ENCODE measurements around the gene SLC44A3.

SLC44A3 gene

GRCh38 chr1:94819945-94820746 is at the start of gene SLC44A3:
TSS of gene SLC44A3 (plus strand) at chr1:94820357. CDS start at chr1:94820452, 95 bp downstream.
- no peak for DNase-seq

- DNase-seq = no peak
Measured at GRCh38 chr1:94772230-94772641, 47.9 kb upstream of the SLC44A3 start.

GRCh38 chr1:94772845-94773244 is 47.3 kb upstream of the SLC44A3 start:
- no peak for DNase-seq

- no peak for DNase-seq
Measured at GRCh38 chr1:94773296-94773809, 46.8 kb upstream of the SLC44A3 start.

GRCh38 chr1:94773931-94774422 is 46.2 kb upstream of the SLC44A3 start:
- DNase-seq = no peak

GRCh38 chr1:94776474-94776873 is 43.7 kb upstream of the SLC44A3 start:
- no peak for DNase-seq

- no peak for DNase-seq
Measured at GRCh38 chr1:94777281-94777680, 42.9 kb upstream of the SLC44A3 start.

- no peak for DNase-seq
Measured at GRCh38 chr1:94778808-94779207, 41.3 kb upstream of the SLC44A3 start.

GRCh38 chr1:94783342-94784189 is 36.6 kb upstream of the SLC44A3 start:
- no peak for DNase-seq

- DNase-seq = no peak
Measured at GRCh38 chr1:94784190-94784515, 36.0 kb upstream of the SLC44A3 start.

- DNase-seq = no peak
Measured at GRCh38 chr1:94787691-94788090, 32.5 kb upstream of the SLC44A3 start.

GRCh38 chr1:94790246-94790645 is 29.9 kb upstream of the SLC44A3 start:
- no peak for DNase-seq

GRCh38 chr1:94790670-94791069 is 29.5 kb upstream of the SLC44A3 start:
- DNase-seq = no peak

GRCh38 chr1:94792473-94793295 is 27.5 kb upstream of the SLC44A3 start:
- DNase-seq = no peak

GRCh38 chr1:94793296-94793656 is 26.9 kb upstream of the SLC44A3 start:
- DNase-seq = no peak

GRCh38 chr1:94795434-94795833 is 24.7 kb upstream of the SLC44A3 start:
- DNase-seq = no peak

- no peak for DNase-seq
Measured at GRCh38 chr1:94796266-94796665, 23.9 kb upstream of the SLC44A3 start.

- DNase-seq = no peak
Measured at GRCh38 chr1:94797291-94797690, 22.9 kb upstream of the SLC44A3 start.

- no peak for DNase-seq
Measured at GRCh38 chr1:94798054-94798453, 22.1 kb upstream of the SLC44A3 start.

- no peak for DNase-seq
Measured at GRCh38 chr1:94798462-94798861, 21.7 kb upstream of the SLC44A3 start.

GRCh38 chr1:94799206-94799605 is 21.0 kb upstream of the SLC44A3 start:
- no peak for DNase-seq

GRCh38 chr1:94801919-94802546 is 18.1 kb upstream of the SLC44A3 start:
- DNase-seq = no peak

Measured in activated naive CD4-positive, alpha-beta T cell treated with anti-CD3 and anti-CD28 coated beads, Interleukin-2, amount 50 U/mL, for 16 hours (primary cell).